Activated T-cell treated with anti-CD3 and anti-CD28 coated beads for 48 hours (primary cell): Measurements from ENCODE around the gene PCOLCE2.

Source experiments
- DNase-seq: peaks from one replicate; pipeline ENCODE4 v3.0.0-alpha.2; 2020; ENCODE audit warnings: low read depth

PCOLCE2 gene

DNA sequence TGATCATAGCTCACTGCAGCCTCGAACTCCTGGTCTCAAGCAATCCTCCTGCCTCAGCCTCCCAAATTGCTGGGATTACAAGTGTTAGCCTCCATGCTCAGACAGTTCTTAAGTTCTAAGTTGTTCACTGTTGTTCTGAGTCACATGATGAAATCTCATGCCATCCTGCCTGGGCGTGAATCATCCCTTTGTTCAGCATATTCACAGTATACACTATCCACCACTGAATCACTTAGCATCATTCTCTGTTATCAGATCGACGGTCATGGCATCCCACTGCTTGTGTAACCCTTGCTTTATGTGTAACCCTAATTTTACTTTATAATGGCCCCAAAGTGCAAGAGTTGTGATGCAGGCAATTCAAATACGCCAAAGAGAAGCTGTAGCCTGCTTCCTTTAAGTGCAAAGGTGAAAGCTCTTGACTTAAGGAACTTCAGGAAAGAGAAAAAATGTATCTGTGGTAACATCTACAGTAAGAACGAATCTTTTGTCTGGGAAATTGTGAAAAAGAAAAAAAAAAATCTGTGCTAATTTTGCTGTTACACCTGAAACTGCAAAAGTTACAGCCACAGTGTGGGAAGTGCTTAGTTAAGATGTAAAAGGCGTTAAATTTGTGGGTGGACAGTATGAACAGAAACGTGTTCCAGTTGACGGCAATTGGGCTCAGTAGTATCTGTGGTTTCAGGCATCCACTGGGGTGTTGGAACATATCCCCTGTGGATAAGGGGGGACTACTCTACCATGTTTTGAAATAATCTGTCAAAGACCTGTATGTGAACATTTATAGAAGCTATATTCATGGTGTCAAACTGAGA lies 80.6 kb downstream of the PCOLCE2 start:
- peak; percentile 7 for DNase-seq

DNA sequence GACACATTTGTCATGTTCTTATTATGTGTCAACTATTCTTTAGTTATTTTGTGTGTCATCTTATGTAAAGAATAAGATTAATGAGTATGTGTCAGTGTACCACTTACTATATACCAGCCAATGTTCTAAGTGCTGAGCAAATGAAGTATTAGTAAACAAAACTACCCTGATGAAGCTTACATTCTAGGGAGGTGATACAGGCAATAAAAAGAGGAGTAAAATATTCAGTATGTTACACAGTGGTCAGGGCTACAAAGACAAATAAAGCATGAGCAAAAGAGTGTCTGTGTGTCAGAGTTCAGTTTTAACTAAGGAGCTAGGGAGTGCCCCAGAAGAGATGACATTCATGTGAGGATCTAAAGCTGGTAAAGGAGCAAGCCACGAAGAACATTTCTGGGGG lies 86.0 kb downstream of the PCOLCE2 start:
- DNase-seq, result no peak

DNA sequence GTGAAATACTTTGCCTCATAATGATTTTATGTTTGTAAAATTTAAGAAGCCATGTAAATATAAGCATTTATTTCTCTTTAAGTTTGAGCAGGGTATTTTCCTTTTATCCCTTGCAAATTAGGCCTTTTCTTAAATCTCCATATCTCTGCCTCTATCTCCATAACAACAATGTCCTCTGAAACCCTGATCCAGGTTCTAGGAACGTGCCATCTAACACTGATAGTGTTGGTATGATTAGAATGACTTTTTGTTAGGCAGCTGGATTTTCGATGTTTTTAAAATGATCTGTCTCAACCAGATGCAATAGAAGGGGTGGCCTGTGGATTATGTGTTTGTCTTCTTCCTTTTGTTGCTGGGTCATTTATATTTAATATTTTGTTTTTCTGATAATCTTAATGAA lies 87.1 kb downstream of the PCOLCE2 start:
- no peak for DNase-seq

DNA sequence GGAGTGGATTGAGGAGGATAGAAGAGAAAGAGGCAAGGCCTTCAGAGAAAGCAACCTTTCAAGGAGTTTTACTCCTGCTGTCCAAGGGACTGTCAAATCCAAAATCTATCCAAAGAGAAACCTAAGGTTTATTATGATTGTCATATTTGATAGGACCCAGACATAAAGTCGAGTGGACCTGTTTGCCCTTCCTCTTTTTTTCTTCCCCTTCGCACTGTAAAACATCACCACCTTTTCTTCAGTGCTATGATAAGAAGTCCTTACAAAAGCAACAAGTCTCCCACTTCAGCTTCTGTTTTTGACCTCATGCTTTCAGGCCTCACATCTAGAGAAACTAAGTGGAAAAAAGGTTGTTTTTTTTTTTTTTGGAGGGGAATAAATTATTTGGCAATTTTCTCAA lies 92.1 kb downstream of the PCOLCE2 start:
- DNase-seq, result no peak

DNA sequence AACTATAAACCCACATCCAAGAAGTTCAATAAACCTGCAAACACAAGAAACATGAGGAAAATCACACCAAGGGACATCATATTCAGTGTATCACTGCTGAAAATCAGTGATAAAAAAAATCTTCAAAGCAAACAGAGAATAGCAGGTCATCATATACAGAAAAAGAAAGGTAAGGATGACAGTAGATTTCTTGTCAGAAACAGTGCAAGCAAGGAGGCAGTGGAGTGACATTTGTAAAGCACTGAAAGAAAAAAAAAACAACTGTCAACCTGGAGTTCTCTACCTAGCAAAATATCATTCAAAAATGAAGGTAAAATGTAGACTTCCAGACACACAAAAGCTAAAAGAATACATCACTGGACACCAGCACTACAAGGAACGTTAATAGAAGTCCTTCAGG lies 93.6 kb downstream of the PCOLCE2 start:
- no peak for DNase-seq

DNA sequence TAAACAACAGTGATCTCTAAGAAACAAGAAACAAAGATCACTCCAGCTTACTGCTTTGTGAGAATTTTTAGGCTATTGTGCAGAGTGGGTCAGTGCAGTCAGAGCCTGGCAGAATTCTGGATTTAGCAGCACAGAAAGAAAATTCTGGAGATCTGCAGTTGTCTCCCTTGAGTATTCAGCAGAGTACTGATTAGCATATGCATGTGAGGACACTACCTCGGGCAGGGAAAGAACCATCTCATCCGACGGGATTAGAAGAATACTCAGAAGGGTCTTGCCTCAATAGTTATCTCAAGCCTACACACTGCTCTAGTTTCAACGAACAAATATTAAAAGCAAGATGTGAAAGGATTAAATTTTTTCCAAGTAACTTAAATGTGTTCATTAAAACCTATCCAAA lies 94.4 kb downstream of the PCOLCE2 start:
- DNase-seq, result no peak

DNA sequence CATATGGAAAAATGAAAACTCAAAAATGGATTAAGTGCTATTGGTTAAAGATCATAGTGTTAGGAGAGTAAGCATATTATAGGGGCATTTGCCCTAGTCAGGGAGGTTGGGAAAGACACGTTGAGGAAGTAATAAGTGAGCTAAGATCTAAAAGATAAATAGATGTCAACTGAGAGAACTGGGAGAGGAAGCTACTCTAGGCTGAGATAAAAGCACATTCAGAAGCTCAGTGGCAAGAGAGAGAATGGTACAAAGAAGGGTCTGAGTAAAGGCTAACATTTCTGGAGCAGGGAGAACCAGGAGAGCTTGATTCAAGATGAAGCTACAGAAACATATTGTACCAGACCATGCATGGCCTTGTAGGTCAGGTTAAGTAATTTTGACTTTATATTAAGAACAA lies 101.2 kb downstream of the PCOLCE2 start:
- DNase-seq, result no peak

DNA sequence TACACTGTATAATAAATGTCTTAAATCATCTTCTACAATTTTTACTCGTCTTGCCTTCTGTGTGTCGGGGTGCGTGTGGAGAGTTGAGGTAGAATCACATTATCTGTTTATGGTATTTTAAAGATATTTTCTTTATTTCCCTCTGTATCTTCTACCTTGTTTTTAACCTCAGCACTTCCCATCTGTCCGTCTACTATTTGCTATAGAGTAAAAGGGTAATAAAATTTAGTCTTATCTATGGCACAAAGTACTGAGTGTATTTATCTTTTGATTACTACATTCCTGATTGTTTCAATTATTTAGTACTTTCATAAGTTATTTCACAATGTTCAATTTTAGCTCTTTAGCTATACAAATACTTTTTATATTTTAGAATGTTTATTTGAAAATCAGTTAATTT lies 102.9 kb downstream of the PCOLCE2 start:
- DNase-seq, result no peak

DNA sequence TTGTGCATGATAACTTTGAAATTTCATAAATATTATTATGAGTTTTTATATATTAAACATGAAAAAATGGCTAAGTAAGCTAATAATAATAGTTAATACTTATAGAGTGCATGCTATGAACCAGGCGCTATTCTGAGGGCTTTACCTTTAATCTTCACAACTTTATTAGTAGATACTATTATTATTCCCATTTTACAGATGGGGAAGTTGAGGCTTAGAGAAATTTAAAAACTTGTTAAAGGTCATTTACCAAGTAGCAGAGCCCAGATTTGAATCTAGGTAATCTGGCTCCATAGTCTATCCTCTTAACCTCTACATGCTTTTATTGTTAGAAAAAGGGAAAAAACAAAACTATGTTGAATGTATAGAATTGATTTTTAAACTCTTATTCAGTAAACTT lies 104.7 kb downstream of the PCOLCE2 start:
- DNase-seq, result no peak

DNA sequence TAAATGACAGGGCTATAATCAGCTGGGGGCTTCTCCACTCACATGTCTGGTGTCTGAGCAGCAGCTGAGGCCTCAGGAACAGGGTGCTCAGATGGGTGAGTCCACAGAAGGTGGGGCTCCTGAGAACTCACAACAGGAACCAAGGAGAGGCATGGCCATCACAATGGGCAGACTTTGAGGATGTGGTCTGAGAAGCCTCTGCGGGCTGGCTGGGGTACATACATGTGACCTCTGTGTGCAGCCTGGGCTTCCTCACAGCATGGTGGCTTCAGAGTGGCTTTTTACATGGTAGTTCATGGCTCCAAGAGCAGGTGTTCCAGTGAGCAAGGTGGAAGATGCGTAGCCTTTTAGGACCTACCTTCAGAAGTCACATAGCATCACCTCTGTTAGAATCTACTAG lies 106.3 kb downstream of the PCOLCE2 start:
- no peak for DNase-seq

DNA sequence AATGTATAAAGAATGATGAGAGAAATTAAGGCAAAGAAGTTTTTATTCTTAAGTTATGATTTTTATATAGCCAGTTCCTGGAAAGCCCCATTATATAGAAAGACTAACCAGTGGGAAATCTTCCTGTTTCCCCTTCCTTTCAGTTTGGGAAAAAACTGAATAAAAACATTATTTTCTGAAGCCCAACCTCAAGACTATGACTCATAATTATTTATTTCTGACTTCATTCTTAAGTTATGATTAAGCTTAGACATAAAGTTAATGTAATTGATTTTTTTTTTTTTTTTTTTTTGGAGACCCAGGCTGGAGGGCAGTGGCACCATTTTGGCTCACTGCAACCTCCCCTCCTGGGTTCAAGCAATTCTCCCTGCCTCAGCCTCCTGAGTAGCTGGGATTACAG lies 109.3 kb downstream of the PCOLCE2 start:
- no peak for DNase-seq

DNA sequence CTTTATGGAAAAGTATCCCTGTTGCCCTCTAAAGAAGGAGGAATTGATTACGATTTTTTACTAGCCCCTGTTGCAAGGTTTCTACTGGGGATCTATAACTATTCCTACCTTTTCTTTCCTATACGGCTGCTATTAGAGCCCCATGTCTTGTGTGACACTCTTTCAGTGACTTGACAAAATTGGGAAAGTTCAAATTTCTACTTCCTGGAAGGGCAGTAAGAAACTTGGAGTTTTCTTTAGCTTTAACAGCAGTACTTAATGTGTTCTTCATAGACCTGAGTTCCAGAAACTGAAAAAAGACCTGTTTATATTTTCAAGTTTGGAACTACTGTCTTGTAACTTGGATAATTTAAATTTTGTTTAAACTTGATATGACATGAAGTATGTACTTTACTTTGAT lies 110.3 kb downstream of the PCOLCE2 start:
- DNase-seq, result no peak

DNA sequence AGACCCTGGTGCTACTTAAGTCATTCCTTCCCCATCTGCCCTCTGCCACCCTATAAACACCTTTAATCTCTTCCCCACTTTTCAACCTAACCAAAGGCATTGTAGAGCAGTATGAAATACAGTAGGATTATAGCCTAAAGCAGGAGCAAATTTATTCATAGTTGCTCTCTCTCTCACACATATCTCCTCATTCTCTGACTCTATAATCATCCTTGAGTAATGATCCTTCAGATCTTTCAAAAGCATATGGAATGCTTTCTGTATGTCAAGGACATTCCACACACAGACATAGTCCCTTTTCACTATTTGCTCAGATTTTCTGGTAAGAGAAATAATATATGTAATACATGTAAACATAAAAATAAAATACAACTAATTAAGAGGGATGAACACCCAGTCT lies 111.0 kb downstream of the PCOLCE2 start:
- DNase-seq, result no peak

DNA sequence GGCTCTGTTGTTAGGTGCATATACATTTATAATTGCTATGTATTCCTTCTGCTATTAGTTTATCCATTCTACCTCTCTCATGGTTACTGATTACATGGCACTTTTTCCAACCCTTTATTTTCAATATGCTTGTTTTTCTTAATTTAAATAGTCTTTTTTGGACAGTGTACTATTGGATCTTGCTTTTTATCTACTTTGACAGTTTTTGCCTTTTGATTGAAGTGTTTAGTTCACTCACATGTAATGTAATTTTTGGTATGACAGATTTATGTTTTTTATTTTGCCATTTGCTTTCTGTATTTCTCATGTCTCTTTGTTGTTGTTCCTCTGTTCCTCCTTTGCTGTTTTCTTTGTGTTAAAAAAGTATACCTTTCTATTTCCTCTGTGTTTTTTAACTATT lies 120.5 kb downstream of the PCOLCE2 start:
- no peak for DNase-seq
